NB4 (cell line): ENCODE data around the gene UBN1.

ENCODE experiments used
- MYC ChIP-seq: IDR thresholded peaks from 2 replicates; pipeline ENCODE4 v1.6.1; 2011; ENCODE audit warnings: low read depth, low read length
- POLR2A ChIP-seq: IDR thresholded peaks from 2 replicates; pipeline ENCODE4 v1.6.1; 2011; ENCODE audit warnings: mild to moderate bottlenecking; ENCODE audit not compliant: insufficient read length; ENCODE audit errors: extremely low read depth
- TF ChIP-seq, protein P1 (sequence below): IDR thresholded peaks from one replicate; pipeline ENCODE4 v1.5.1; 2012; ENCODE audit warnings: low read depth, low read length
- TF ChIP-seq, protein P2 (sequence below): IDR thresholded peaks from 2 replicates; pipeline ENCODE4 v1.6.1; 2011; ENCODE audit warnings: low read depth, low read length

DNA sequence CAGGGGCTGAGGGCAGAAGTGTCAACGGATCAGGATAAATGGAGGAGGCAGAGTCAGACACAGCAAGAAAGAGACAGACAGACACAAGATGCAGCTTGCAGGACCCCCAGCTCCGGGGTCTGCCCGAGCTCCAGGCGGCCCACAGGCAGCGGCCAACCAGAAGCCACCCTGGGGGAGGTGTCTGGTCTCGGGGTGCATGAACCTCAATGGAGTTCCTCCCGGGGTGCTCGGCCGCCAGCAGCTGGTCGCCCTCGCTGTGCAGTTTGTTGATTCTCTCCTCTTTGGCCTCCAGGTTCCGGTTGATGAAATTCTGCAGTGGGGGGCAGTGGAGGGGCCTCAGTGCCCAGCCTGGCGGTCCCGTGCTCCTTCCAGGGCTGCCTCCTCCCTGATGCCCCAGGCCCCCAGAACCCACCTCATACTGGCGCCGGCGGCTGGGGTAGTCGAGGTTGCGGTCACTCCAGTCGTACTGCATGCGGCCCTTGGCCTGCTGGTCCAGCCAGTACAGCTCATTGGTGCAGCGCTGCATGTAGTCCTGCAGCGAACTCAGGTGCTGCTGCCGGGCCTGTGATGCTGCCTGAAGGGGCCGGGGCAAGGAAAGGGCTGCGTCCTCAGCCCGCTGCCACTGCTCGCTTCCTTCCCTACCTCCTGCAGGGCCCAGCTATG lies 51.7 kb downstream of the UBN1 start:
- TF ChIP-seq, protein P1, sequence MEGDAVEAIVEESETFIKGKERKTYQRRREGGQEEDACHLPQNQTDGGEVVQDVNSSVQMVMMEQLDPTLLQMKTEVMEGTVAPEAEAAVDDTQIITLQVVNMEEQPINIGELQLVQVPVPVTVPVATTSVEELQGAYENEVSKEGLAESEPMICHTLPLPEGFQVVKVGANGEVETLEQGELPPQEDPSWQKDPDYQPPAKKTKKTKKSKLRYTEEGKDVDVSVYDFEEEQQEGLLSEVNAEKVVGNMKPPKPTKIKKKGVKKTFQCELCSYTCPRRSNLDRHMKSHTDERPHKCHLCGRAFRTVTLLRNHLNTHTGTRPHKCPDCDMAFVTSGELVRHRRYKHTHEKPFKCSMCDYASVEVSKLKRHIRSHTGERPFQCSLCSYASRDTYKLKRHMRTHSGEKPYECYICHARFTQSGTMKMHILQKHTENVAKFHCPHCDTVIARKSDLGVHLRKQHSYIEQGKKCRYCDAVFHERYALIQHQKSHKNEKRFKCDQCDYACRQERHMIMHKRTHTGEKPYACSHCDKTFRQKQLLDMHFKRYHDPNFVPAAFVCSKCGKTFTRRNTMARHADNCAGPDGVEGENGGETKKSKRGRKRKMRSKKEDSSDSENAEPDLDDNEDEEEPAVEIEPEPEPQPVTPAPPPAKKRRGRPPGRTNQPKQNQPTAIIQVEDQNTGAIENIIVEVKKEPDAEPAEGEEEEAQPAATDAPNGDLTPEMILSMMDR: no peak
- TF ChIP-seq, protein P2, sequence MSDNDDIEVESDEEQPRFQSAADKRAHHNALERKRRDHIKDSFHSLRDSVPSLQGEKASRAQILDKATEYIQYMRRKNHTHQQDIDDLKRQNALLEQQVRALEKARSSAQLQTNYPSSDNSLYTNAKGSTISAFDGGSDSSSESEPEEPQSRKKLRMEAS: no peak
- TF ChIP-seq POLR2A (no peak), MYC (no peak)
